BE2C (cell line): ENCODE measurements around the gene GNAZ.
A peak's percentile ranks its signal among the peaks of the same experiment; 100 is the strongest.

Source experiments
- DNase-seq: peaks from one replicate; pipeline ENCODE4 v3.0.0-alpha.2; 2020
- H3K27me3 ChIP-seq: fragments of 250-450 bp; sonication (Bioruptor Pico); 2 replicates; pipeline ENCODE4 v1.5.1; 2020; ENCODE audit warnings: mild to moderate bottlenecking
- H3K36me3 ChIP-seq: fragments of 250-450 bp; sonication (Bioruptor Pico); 2 replicates; pipeline ENCODE4 v1.5.1; 2020; ENCODE audit warnings: mild to moderate bottlenecking
- H3K4me1 ChIP-seq: fragments of 250-450 bp; sonication (Bioruptor Pico); 2 replicates; pipeline ENCODE4 v1.5.1; 2020
- H3K4me3 ChIP-seq: 2 replicates; pipeline ENCODE4 v1.5.1; 2011; ENCODE audit warnings: low read depth, low read length
- H3K9me3 ChIP-seq: fragments of 250-450 bp; sonication (Bioruptor Pico); 2 replicates; pipeline ENCODE4 v1.5.1; 2020
- CTCF ChIP-seq: IDR thresholded peaks from 2 replicates; pipeline ENCODE4 v1.5.1; 2012; ENCODE audit warnings: mild to moderate bottlenecking, low read depth, low read length

The GNAZ gene

GRCh38 chr22:23066200-23067022, 3.9 kb upstream of the GNAZ start:
- no peaks in the 10 kb centered on the region for H3K27me3 ChIP-seq
- no peaks in the 10 kb centered on the region; the same call in 1 of the 2 replicates for H3K9me3 ChIP-seq
- H3K36me3 ChIP-seq = no peaks in the 10 kb centered on the region
- H3K4me3 ChIP-seq = no peak overlapping the region
- TF ChIP-seq CTCF = no peak
- H3K4me1 ChIP-seq = no peaks in the 10 kb centered on the region
- peak; percentile 3 for DNase-seq

- Histone ChIP-seq H3K9me3 (no peaks in the 10 kb centered on the region), H3K4me3 (no peak overlapping the region), H3K4me1 (no peaks in the 10 kb centered on the region), H3K36me3 (no peaks in the 10 kb centered on the region), H3K27me3 (no peaks in the 10 kb centered on the region)
- no peak for TF ChIP-seq CTCF
- DNase-seq = peak; percentile 4
These were observed 3.2 kb upstream of the GNAZ start for GRCh38 chr22:23067023-23067650.

GRCh38 chr22:23067691-23068090, 2.6 kb upstream of the GNAZ start:
- no peaks in the 10 kb centered on the region for H3K36me3 ChIP-seq
- no peak for DNase-seq
- TF ChIP-seq CTCF = no peak
- no peaks in the 10 kb centered on the region for H3K27me3 ChIP-seq
- no peaks in the 10 kb centered on the region for H3K9me3 ChIP-seq
- no peaks in the 10 kb centered on the region for H3K4me1 ChIP-seq
- no peak overlapping the region for H3K4me3 ChIP-seq

- Histone ChIP-seq H3K9me3 (no peaks in the 10 kb centered on the region), H3K4me1 (no peaks in the 10 kb centered on the region), H3K27me3 (no peaks in the 10 kb centered on the region), H3K36me3 (no peaks in the 10 kb centered on the region), H3K4me3 (no peak overlapping the region)
- TF ChIP-seq CTCF = no peak
- DNase-seq = peak; percentile 3
These were observed 2.1 kb upstream of the GNAZ start for GRCh38 chr22:23068096-23068831.

- no peaks in the 10 kb centered on the region for H3K4me1 ChIP-seq
- no peaks in the 10 kb centered on the region for H3K9me3 ChIP-seq
- DNase-seq = no peak
- no peak overlapping the region for H3K4me3 ChIP-seq
- no peaks in the 10 kb centered on the region for H3K36me3 ChIP-seq
- H3K27me3 ChIP-seq = no peaks in the 10 kb centered on the region
- no peak for TF ChIP-seq CTCF
These were observed 1.4 kb upstream of the GNAZ start for GRCh38 chr22:23068832-23069385.
